ENCODE results near the gene NEIL3. TPM values are rescaled to one million over a fixed set of nuclear protein-coding genes. Genes with fewer than 3 reads are reported as not detected.

Gene NEIL3, protein sequence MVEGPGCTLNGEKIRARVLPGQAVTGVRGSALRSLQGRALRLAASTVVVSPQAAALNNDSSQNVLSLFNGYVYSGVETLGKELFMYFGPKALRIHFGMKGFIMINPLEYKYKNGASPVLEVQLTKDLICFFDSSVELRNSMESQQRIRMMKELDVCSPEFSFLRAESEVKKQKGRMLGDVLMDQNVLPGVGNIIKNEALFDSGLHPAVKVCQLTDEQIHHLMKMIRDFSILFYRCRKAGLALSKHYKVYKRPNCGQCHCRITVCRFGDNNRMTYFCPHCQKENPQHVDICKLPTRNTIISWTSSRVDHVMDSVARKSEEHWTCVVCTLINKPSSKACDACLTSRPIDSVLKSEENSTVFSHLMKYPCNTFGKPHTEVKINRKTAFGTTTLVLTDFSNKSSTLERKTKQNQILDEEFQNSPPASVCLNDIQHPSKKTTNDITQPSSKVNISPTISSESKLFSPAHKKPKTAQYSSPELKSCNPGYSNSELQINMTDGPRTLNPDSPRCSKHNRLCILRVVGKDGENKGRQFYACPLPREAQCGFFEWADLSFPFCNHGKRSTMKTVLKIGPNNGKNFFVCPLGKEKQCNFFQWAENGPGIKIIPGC
- total RNA-seq = 8.5 and 10.8 TPM in 2 replicates

GRCh38 chr4:177309522-177310371 is at the start of gene NEIL3:
Gene NEIL3, plus strand, starts transcription at chr4:177309874. Its CDS starts 80 bp downstream, at chr4:177309954.

Other genes starting within 250 kb of the NEIL3 start
- gene AGA, start 132.6 kb downstream of the NEIL3 start, total RNA-seq = 9.9 and 14.1 TPM in 2 replicates